ENCODE data around the gene DLG1.

DLG1 gene

DNA sequence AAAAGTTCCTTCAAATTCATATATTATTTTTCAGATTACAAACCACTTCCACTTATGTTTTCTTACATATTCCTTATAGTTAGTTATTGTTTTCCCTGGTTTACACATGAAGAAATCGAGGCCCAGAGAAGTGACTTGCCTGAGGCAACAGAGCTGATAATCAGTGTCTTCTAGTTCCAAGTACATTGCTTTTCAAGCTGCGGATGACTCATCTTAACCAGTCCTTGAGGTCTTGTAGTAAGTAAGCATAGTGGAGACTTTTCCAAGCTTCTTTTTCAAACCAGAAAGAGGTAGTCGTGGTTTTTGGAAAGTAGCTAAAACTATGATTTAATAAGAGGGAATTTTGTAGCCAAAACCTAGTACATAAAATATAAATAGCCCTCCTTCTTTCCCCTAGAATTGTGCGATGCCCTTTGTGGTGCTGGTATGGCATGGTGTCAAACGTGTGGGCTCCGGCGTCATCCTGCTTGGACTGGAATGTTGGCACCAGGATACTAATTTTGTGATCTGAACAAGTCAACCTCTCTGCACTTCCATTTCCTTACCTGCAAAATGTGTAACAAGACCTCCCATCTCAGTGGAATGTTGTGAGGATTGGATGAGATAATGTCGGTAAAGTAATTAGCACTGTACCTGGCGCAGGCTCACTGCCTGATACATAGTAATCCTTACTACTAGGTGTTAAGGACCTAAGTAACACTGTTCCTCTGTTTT, 19.0 kb upstream of the DLG1 start:
- peak in 3 of 4 experiments; percentile 6 to 40 (median 30) for DNase-seq

DNA sequence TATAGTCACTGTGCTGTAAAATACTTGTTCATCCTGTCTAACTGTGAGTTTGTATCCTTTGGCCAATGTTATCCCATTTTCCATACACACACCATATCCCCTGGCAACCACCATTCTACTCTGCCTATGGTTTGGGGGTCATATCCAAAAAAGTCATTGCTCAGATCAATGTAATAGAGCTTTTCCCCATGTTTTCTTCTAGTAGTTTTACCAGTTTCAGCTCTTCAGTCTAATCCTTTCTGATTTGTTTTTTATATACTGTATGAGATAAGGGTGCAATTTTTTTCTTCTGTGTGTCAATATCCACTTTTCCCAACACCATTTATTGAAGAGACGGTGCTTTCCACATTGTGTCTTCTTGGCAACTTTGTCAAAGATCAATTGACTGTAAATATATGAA, 14.0 kb upstream of the DLG1 start:
- no peak for DNase-seq

DNA sequence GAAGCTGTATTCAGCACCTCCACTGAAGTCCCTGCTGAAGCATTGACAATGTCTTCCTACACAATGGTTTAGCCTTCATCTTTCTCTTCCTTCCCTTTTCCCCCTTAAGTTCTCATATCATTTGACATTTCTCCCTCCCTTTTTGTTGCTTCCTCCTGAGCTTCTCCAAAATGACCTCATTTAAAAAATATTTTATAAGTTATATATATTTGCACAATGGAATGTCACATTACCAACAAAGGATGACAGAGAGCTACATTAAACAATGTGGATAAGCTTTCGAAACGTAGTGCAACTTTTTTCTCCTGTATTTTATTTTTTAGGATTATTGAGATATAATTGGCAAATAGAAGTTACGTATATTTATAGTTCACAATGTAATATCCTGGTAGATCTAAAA, 13.2 kb upstream of the DLG1 start:
- DNase-seq: peak in 2 of 4 experiments; percentile 14 to 15

DNA sequence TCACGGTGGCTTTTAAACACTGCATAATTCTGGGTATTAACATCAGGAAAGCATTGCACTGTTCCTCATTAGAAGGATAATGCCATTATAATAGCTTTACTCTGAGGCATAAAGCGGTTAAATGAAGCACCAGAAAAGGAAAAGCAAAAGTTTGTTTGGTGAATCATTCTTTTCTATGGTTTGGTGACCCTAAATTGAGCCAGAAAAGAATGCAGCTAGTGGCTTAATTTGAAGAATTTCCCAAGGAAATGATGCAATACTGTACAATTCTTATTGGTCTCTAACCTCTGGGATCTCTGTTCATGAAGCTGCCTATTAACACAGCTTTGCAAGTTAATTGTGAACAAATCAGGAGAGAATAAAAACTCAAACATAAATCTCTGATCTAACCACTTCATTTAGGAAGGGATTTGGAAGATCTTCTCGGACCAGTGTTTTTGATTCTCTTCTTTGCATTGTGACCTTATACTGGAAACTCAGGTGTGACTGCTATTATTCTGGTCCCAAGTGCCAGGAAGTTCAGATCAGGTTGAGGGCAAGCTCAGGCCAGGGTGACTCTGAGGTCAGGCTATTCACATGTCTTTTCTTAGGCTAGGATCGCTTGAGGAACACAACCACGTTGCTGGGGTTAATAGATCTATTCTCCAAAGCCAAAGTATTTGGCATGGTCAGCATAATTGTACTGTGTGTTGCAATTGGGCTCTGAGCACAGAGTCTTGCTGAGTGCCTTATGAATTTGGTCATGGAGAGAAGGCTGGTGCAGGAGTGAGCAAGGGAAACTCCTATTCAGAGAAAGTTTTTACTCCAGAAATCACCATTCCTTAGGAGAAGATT, 11.3 kb upstream of the DLG1 start:
- peak; percentile 4 to 32 (median 22) for DNase-seq

DNA sequence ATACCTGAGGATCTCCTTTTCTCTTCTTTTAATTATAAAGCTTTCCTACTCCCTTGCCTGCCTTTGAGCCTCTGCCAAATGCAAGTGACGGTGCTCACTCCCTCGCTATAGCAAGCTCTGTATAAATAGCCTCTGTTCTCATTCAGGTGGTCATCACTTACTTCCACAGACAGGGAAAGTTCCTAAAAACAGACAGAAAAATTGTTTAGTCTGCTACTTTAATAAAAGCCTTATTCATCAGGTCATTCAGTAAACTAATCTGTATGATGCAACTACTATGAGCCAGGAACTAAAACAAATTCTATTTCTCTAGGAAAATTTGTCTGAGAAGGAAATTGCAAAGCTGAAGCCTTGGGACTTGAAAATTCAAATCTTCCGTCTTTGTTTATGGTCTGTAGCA, 10.2 kb upstream of the DLG1 start:
- DNase-seq: peak in 1 of 4 experiments; percentile 21

DNA sequence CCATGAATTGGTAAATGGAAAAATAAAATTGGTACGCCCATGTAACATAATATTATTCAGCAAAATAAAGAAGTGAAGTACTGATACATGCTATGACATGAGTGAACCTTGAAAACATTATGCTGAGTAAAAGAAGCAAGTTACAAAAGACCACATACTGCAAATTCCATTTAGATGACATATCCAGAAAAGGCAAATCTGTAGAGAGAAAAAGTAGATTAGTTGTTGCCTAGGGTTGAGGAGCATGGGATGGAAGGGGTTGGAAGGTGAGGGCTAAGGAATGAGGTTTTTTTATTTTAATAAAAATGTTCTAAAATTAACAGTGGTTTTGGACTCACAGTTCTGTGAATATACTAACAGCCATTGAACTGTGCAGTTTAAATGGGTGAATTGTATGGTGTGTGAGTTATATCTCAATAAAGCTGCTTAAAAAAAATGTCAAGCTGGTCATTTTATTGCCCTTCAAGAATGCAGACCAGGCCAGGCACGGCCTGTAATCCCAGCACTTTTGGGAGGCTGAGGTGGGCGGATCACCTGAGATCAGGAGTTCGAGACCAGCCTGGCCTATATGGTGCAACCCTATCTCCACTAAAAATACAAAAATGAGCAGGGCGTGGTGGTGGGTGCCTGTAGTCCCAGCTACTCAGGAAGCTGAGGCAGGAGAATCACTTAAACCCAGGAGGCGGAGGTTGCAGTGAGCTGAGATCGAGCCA, 8.1 kb upstream of the DLG1 start:
- DNase-seq: no peak

DNA sequence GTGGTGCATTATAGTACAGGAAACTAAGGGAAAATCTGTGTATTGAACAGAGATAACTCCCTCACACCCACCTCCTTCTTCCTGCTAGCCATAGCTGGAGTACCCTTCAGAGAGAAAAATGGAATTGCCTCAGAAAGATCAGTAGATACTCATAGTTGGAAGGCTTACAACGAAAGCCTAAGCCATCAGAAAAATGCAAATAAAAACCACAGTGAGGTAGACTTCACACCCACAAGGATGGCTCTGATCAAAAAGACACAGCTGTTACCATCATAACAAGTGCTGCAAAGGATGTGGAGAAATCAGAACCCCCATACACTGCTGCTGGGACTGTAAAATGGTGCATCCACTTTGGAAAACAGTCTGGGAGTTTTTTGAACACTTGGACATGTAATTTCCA, 7.4 kb upstream of the DLG1 start:
- DNase-seq: no peak

DNA sequence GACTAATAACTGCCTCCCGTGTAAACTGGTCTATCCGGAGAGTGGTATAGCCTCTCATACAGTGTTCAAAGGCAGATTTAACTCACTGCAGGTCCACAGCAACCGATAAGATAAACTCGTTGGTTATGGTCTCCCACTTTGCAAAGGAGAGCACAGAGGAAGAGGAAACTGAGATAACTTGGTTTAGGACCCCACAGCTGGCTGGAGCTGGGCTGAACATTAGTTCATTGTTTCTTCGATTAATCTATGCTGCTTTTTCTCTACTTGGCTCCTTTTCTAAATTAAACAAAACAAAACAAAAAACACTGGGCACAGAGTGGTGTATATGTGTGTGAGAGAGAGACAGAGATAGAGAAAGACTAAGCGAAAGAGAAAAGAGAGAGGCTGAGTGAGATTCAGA, 5.0 kb upstream of the DLG1 start:
- DNase-seq: no peak

DNA sequence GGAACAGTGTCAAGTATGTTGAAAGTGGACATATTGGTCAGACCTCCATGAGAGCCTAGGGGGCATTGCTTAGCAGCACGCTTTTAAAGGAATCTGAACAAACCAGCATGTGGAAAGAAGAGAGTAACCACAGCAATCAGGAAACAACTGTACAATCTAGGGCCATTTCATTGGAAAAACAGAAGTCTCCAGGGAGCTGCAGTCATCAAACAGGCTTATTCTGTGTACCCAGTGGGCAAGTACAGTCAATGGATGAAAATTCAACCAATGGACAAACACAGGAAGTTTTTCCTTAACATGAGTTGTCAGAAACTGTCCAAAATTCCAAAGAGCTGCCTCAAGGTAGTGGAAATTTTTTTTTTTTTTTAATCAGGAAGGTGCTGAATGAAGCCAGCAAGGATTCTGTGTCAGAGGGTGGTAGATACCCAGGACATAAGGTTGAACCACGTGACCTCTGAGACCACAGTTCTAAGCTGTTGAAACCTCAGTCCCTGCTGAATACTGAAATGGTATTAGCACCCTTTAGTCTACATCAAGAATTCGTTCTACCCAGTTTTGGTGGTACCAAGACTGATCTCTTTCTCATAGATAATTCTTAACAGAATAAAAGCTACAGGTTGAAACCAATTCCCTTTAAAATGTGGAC, 4.4 kb upstream of the DLG1 start:
- peak; percentile 21 to 49 (median 26) for DNase-seq

DNA sequence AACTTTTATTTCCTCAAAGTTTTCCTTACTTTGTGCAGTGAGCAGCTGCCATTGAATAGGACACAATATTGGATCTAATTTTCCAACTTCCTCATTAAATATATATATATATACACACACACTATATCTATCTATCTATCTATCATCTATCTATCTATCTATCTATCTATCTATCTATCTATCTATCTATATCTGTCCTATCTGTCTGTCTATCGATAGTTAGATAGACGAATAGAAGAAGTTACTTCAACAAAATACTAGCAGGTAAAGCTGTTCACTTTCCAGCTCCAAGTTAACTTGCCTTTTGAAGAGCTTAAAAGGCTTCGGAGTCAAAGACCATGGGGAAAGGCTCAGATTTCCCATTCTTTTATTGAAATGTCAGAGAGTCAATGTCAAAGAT, 3.6 kb upstream of the DLG1 start:
- DNase-seq: no peak

DNA sequence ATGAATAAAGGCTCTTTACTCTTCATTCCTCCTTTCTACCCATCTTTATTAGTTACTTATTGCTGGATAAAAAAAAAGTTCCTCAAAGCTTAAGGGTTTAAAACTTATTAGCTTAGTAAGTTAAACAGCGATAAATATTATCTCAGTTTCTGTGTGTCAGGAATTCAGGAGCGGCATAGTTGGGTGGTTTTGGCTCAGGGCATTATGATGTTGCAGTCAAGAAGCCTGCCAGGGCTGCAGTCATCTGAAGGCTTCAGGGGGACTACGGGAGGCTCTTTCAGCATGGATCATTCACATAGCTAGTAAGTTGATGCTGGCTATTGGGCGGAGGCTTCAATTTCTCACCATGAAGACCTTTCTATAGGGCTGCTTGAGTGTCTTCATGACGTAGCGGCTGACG, 1.9 kb upstream of the DLG1 start:
- DNase-seq: no peak

DNA sequence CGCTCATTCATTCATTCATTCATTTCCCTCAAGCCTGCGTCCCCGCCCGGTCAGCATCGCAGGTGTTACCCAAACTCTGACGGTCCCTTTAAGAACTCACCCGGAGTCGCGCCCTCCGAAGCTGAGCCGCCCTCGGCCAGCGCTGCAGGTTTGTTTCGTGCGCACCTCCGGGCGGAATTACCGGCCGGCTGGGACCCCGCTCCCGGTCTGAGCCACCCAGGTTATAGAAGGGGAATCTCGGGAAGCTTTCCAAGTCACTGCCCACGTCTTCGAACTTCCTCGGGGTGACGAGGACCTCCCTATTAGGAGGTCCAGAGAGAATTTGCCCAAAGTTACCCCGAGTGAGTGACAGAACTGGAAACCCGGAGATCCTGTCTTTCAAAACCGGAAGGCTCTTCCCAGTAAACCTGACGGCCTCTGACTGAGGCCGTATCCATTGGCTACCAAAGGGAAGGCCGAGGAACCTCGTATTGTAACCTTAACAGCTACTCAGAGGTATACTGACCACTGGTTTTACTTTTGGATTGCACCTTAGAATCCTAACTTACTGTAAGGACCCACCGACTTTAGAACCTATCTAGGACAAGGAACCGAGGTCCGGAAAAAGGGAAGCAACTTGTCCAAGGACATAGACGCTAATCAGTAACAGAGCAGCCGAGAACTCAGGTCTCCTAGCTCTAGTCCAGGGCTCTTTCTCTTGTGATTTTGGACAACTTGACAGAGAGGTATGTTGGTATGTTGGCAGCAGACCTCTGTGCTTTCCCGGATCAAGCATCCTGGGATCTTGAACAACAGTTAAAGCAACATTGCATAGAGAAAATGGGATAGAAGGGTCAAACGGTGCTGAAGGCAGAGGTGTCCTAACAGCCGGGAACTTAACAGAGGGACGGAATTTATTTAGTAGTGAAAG, 788 bp upstream of the DLG1 start:
- DNase-seq: peak; percentile 8 to 28 (median 26)

DNA sequence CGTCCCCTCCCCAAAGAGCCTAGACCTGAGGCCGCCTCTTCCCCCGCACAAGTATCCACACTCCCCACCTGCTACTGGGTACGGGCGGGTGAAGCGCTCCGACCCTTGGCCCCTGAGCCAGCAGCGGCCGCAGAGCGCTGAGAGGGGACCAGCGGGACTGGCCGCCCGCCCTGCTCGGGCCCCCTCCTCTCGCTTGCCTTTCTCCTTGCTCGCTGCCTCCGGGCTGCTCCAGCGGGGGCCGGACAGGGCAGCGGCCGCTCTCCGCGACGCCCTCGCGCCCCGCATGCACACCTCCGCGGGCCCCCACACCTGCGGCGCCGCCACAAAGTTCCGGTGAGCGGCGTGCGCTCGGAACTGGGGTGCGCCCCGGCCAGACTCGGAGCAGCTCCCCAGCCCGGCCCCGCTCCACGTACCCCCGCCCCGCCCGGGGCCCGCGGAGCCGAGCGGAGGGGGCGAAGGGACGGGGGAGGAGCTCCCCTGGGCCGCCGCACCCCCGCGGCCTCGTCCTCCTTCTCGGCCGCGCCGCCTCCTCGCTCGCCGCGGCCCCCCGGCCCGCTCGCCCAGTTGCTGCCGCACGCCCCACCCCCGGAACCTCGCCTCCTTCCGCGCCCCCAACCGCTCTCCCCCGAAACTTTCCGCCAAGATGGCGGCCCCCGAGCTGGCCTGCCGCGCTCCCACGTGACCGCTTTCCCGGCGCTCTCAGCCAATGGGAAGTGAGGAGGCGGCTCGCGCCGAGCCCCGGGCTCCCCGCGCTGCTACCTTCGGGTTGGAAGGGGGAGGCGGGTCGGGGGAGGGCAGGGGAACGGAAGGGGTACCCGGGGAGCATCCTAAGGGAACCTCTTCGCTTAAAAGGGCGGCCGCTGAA, 704 bp downstream of the DLG1 start:
- peak; percentile 83 to 94 (median 89) for DNase-seq

DNA sequence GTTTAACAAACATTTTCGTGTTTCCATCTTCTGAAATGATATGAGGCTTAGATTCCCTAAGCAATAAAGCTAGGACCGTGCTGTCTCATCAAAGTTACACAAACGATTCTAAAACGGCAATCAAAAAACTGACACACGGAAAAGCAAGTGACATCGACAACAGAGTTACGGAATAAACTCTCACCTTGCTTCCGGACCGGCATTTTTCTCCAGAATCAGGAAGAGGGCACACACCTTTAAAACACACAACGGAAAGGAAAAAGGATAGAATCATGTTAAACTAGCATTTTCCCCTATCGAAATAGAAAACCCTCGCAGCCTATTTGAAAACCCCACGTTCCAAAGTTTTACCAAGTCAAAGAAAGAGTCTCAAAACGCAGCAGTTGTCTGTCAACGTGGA, 1.4 kb downstream of the DLG1 start:
- DNase-seq: no peak

DNA sequence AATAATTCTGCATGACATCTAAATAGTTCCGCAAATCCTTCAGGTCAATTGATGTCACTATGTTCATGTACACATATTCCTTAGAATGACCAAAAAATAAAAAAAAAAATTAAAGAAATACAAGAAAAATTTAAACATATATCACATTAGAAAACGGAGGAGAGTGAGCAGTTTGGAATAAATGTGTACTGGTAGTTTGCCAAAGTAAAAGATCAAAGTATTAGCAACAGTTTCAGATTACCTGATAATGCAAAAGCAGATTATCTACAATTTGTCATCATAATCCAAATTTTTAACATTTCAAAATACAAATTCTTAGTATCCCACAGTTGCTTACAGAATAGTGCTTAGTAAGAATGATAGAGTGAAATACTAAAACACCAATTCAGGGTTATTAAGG, 1.9 kb downstream of the DLG1 start:
- no peak for DNase-seq

DNA sequence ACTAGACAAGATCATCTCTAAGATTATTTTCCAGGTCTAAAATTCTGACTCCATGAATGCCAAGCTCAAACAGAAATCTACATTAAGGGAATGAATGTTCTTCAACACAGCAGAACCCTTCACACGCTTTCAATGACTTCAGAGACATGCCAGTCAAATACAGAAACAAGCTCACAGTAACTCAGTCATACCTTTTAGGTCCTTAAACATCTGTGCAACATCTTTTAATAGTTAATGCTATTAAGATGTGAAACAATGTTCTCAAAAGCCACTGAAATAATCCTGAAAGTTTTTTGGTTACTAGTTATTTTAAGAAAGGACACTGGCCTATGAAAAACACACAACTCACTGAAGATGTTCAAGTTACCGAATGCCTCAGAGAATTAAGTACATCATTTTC, 2.5 kb downstream of the DLG1 start:
- DNase-seq: no peak

DNA sequence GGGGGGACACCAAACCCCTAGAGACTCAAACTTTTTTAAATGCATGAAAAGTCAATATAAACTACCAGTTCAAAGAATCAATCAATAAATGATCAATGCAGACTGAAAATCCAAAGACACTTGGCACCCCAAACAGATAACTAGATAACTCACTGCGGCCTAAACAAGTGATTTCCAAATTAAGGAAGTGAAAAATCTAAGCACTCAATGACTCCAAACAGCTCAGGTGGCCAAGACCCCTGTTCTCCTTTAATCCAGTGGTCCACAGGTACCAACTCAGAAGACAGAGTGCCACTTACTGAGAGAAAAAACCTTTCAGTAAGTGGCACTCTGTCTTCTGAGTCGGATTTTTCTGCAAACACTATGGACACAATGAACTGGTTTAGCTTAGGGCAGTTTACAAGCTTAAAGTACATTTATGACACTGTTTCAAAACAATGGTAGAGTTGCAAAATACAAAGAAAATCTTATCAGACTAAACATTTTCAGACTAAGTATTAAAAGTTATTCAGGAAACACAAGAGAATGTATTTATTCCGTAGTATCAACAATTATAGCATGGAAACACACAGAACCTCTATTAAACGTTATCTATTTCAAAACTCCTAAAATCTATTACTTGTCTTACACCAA, 4.7 kb downstream of the DLG1 start:
- no peak for DNase-seq

DNA sequence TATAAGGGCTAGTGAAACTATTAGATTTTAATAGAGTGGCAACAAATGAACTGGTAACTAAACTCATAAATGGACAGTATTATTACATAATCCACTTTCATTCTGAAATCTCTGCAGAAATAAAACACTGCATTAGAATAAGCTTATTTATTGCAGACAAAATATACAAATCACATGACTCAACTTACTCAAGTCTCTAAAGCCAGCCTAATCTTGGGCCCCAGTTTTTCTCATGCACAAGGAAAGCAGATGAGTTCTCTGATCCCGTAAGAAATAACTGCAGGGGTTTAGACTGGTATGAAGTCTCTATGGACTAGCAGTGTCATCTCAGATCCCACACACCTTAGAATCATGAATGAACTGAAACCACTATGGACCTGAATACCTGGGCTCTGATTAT, 5.8 kb downstream of the DLG1 start:
- DNase-seq: no peak

DNA sequence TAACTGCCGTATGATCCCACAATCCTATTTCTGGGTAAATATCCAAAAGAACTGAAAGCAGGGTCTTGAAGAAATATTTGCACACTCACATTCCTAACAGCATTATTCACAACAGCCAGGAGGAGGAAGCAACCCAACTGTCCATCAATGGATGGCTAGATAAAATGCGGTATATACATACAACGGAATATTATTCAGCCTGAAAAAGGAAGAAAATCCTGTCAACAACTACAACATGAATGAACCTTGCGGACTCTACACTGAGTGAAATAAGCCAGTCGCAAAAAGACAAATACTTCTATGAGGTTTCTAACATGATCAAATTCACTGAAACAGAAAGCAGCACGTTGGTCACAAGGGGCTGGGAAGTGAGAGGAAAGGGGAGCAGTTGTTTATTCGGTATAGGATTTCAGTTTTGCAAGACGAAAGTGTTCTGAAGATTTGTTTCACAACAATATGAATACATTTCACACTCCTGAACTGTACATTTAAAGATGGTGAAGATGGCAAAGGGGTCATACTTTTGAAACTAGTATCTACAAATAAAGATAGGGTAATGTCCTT, 6.2 kb downstream of the DLG1 start:
- DNase-seq: no peak

DNA sequence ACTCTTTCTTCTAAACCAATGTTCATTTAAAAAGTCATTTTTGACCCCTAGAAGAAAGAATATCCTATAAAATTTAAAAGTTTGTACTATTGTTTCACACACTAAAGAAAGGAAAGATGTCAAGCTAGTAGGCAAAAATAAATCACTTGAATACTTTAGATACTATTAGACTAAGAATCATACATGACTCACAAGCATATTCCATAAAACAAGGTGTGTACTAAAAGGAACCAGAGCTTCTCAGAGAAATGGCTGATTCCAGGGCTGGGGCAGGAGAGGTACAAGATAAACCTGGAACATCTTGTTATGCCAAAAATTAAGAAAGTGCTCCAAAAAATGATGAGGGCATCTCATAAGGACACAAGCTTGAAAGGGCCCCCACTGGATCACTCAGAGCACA, 8.7 kb downstream of the DLG1 start:
- no peak for DNase-seq
